ENCODE results near the gene CHCHD6.

GRCh38 chr3:126999383-126999782, 295.3 kb downstream of the CHCHD6 start:
- TF ChIP-seq EZH2 (IDR thresholded peaks at IDR 0.05; ENCODE audit: insufficient read depth, poor library complexity, severe bottlenecking) (no peak), EZH2phosphoT487 (IDR thresholded peaks at IDR 0.05; ENCODE audit: insufficient read depth, low read depth) (no peak)
